ENCODE measurements around the gene OTUB1. TPM values are rescaled to one million over a fixed set of nuclear protein-coding genes. Genes with fewer than 3 reads are reported as not detected.

OTUB1 gene
- polyA plus RNA-seq, 1 donor (not counting 4 experiments of a cell fraction or from before 2014, with no cell fraction given): 106 TPM

DNA sequence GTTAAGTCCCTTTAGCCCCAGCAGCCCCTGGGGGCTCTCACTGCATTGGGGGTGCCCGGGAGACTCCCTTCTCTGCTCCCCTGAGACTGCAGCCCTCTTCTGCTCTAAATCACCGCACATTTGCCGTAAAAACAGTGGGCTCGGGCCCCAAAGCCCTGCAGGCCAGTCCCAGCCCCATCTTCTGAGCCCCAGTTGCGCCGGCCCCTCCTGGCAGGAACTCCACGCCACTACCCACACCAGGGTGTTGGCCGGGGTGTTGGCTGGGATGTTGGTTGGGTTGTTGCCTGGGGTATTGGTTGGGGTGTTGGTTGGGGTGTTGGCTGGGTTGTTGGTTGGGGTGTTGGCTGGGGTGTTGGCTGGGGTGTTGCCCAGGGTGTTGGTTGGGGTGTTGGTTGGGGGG lies 23.5 kb downstream of the OTUB1 start:
- Histone ChIP-seq H3K9me3 (ENCODE audit: control insufficient read depth, low read depth, low read length) (no peaks in the 10 kb centered on the region), H4K20me1 (ENCODE audit: control insufficient read depth, extremely low read depth, insufficient read depth, low read length) (no peaks in the 10 kb centered on the region), H3K4me2 (ENCODE audit: control insufficient read depth, extremely low read depth, insufficient read depth, low read depth, low read length) (no peak overlapping the region), H3K36me3 (ENCODE audit: control insufficient read depth in 2 of 2, extremely low read depth in 1 of 2, insufficient read depth in 2 of 2, low read length in 2 of 2) (no peaks in the 10 kb centered on the region), H3K27ac (ENCODE audit: control insufficient read depth, insufficient read depth, low read length) (no peak overlapping the region), H3K9ac (ENCODE audit: control insufficient read depth, extremely low read depth, insufficient read depth, low read length) (no peak overlapping the region), H3K9me1 (ENCODE audit: control insufficient read depth, extremely low read depth, insufficient read depth, low read length) (no peaks in the 10 kb centered on the region), H3K79me2 (ENCODE audit: control insufficient read depth, insufficient read depth, low read length) (no peaks in the 10 kb centered on the region), H2AFZ (ENCODE audit: control insufficient read depth, low read length) (no peak overlapping the region), H3K4me3 (ENCODE audit: control insufficient read depth in 2 of 3, extremely low read depth in 1 of 3, insufficient read depth in 2 of 3, low read depth in 1 of 3, low read length in 3 of 3) (no peak overlapping the region), H3K4me1 (ENCODE audit: control insufficient read depth, extremely low read depth, insufficient read depth, low read length) (peaks cover 11% of the 10 kb centered on the region), H3K27me3 (ENCODE audit: control insufficient read depth, extremely low read depth, insufficient read depth, low read length) (peaks cover 30% of the 10 kb centered on the region)
- no peak for FAIRE-seq
- dilution Hi-C loops (cut with MboI; ENCODE audit: extremely low pct_ligation_motif_present, low sequenced_read_pairs): loop anchor here (10.0 kb wide), 1 partner anchor 125 kb away; no protein-coding TSS in a partner anchor
- DNase-seq (ENCODE audit: low read depth, low spot score): no peak
- TF ChIP-seq EZH2 (IDR thresholded peaks at IDR 0.05; ENCODE audit: low read length): no peak
- TF ChIP-seq, protein P1, sequence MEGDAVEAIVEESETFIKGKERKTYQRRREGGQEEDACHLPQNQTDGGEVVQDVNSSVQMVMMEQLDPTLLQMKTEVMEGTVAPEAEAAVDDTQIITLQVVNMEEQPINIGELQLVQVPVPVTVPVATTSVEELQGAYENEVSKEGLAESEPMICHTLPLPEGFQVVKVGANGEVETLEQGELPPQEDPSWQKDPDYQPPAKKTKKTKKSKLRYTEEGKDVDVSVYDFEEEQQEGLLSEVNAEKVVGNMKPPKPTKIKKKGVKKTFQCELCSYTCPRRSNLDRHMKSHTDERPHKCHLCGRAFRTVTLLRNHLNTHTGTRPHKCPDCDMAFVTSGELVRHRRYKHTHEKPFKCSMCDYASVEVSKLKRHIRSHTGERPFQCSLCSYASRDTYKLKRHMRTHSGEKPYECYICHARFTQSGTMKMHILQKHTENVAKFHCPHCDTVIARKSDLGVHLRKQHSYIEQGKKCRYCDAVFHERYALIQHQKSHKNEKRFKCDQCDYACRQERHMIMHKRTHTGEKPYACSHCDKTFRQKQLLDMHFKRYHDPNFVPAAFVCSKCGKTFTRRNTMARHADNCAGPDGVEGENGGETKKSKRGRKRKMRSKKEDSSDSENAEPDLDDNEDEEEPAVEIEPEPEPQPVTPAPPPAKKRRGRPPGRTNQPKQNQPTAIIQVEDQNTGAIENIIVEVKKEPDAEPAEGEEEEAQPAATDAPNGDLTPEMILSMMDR (optimal IDR thresholded peaks at IDR 0.05 in 1 of 3, IDR thresholded peaks at IDR 0.05 in 1 of 3, conservative IDR thresholded peaks at IDR 0.05 in 1 of 3; ENCODE audit: extremely low read depth in 1 of 3, insufficient read depth in 2 of 3, low read length in 3 of 3): no peak

DNA sequence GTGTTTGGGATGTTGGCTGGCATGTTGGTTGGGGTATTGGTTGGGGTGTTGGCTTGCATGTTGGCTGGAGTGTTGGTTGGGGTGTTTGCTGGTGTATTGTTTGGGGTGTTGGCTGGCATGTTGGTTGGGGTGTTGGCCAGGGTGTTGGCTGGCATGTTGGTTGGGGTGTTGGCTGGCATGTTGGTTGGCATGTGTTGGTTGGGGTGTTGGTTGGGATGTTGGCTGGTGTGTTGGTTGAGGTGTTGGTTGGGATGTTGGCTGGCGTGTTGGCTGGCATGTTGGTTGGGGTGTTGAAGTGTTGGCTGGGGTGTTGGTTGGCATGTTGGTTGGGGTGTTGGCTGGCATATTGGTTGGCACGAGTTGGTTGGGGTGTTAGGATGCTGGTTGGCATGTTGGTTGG lies 24.5 kb downstream of the OTUB1 start:
- Histone ChIP-seq H3K4me3 (ENCODE audit: control insufficient read depth in 2 of 3, extremely low read depth in 1 of 3, insufficient read depth in 2 of 3, low read depth in 1 of 3, low read length in 3 of 3) (no peak overlapping the region), H3K9ac (ENCODE audit: control insufficient read depth, extremely low read depth, insufficient read depth, low read length) (no peak overlapping the region), H3K36me3 (ENCODE audit: control insufficient read depth in 2 of 2, extremely low read depth in 1 of 2, insufficient read depth in 2 of 2, low read length in 2 of 2) (no peaks in the 10 kb centered on the region), H4K20me1 (ENCODE audit: control insufficient read depth, extremely low read depth, insufficient read depth, low read length) (no peaks in the 10 kb centered on the region), H3K9me1 (ENCODE audit: control insufficient read depth, extremely low read depth, insufficient read depth, low read length) (no peaks in the 10 kb centered on the region), H3K27me3 (ENCODE audit: control insufficient read depth, extremely low read depth, insufficient read depth, low read length) (peaks cover 30% of the 10 kb centered on the region), H2AFZ (ENCODE audit: control insufficient read depth, low read length) (no peak overlapping the region), H3K9me3 (ENCODE audit: control insufficient read depth, low read depth, low read length) (no peaks in the 10 kb centered on the region), H3K4me2 (ENCODE audit: control insufficient read depth, extremely low read depth, insufficient read depth, low read depth, low read length) (no peak overlapping the region), H3K27ac (ENCODE audit: control insufficient read depth, insufficient read depth, low read length) (no peak overlapping the region), H3K4me1 (ENCODE audit: control insufficient read depth, extremely low read depth, insufficient read depth, low read length) (peaks cover 11% of the 10 kb centered on the region), H3K79me2 (ENCODE audit: control insufficient read depth, insufficient read depth, low read length) (no peaks in the 10 kb centered on the region)
- FAIRE-seq: no peak
- no peak for DNase-seq (ENCODE audit: low read depth, low spot score)
- TF ChIP-seq EZH2 (IDR thresholded peaks at IDR 0.05; ENCODE audit: low read length): no peak
- TF ChIP-seq, protein P1 (optimal IDR thresholded peaks at IDR 0.05 in 1 of 3, IDR thresholded peaks at IDR 0.05 in 1 of 3, conservative IDR thresholded peaks at IDR 0.05 in 1 of 3; ENCODE audit: extremely low read depth in 1 of 3, insufficient read depth in 2 of 3, low read length in 3 of 3): no peak
- dilution Hi-C loops (cut with MboI; ENCODE audit: extremely low pct_ligation_motif_present, low sequenced_read_pairs): no loop called here
